ENCODE results near the gene OLFML2A.

The OLFML2A gene

GRCh38 chr9:124779368-124780059 is 2.6 kb downstream of the OLFML2A start:
- no peak for DNase-seq

- DNase-seq: no peak
Observed at GRCh38 chr9:124780060-124780756, 3.3 kb downstream of the OLFML2A start.

- DNase-seq: no peak
Observed at GRCh38 chr9:124780757-124781151, 3.8 kb downstream of the OLFML2A start.

- DNase-seq: no peak
Observed at GRCh38 chr9:124781967-124782660, 5.2 kb downstream of the OLFML2A start.

GRCh38 chr9:124782661-124783574 is 6.0 kb downstream of the OLFML2A start:
- DNase-seq: no peak

GRCh38 chr9:124783830-124784229 is 6.9 kb downstream of the OLFML2A start:
- no peak for DNase-seq

- no peak for DNase-seq
Observed at GRCh38 chr9:124784509-124784908, 7.6 kb downstream of the OLFML2A start.

GRCh38 chr9:124786881-124787573 is 10.1 kb downstream of the OLFML2A start:
- DNase-seq: no peak

- no peak for DNase-seq
Observed at GRCh38 chr9:124788542-124789217, 11.7 kb downstream of the OLFML2A start.

- DNase-seq: no peak
Observed at GRCh38 chr9:124789531-124789930, 12.6 kb downstream of the OLFML2A start.

GRCh38 chr9:124790301-124790700 is 13.4 kb downstream of the OLFML2A start:
- no peak for DNase-seq

GRCh38 chr9:124790801-124791505 is 14.0 kb downstream of the OLFML2A start:
- no peak for DNase-seq

GRCh38 chr9:124792257-124793014 is 15.5 kb downstream of the OLFML2A start:
- no peak for DNase-seq

GRCh38 chr9:124793015-124793541 is 16.1 kb downstream of the OLFML2A start:
- DNase-seq: no peak

GRCh38 chr9:124794902-124795491 is 18.1 kb downstream of the OLFML2A start:
- DNase-seq: no peak

GRCh38 chr9:124795881-124796431 is 19.0 kb downstream of the OLFML2A start:
- no peak for DNase-seq

- no peak for DNase-seq
Observed at GRCh38 chr9:124797343-124798103, 20.6 kb downstream of the OLFML2A start.

GRCh38 chr9:124799274-124800006 is 22.5 kb downstream of the OLFML2A start:
- no peak for DNase-seq
